Loucy (cell line): Measurements from ENCODE around the gene PTCD1.

Experiments
- CTCF ChIP-seq: fragments of 200-600 bp; sonication (generic); conservative IDR thresholded peaks from 2 replicates; pipeline ENCODE4 v1.5.1; 2014; ENCODE audit warnings: mild to moderate bottlenecking, antibody characterized with exemption, low read length
- EZH2phosphoT487 ChIP-seq: fragments of 200-600 bp; IDR thresholded peaks from 2 replicates; pipeline ENCODE4 v1.6.1; 2018; ENCODE audit warnings: antibody characterized with exemption, mild to moderate bottlenecking, moderate library complexity, borderline replicate concordance

- TF ChIP-seq CTCF = no peak
- no peak for TF ChIP-seq EZH2phosphoT487
Measured at GRCh38 chr7:99380823-99381663, 57.6 kb downstream of the PTCD1 start.
